Putamen (tissue), 1 donor: Measurements from ENCODE around the gene TMEM232.
"Not testable (repeated sequence)": the region's sequence is repeated elsewhere in the genome, so short reads cannot be mapped to it uniquely, and the experiment has no call there.

Experiments
- DNase-seq: peaks from one replicate; pipeline ENCODE4 v3.0.0-alpha.2; 2016; ENCODE audit warnings: low spot score

TMEM232 gene

DNA sequence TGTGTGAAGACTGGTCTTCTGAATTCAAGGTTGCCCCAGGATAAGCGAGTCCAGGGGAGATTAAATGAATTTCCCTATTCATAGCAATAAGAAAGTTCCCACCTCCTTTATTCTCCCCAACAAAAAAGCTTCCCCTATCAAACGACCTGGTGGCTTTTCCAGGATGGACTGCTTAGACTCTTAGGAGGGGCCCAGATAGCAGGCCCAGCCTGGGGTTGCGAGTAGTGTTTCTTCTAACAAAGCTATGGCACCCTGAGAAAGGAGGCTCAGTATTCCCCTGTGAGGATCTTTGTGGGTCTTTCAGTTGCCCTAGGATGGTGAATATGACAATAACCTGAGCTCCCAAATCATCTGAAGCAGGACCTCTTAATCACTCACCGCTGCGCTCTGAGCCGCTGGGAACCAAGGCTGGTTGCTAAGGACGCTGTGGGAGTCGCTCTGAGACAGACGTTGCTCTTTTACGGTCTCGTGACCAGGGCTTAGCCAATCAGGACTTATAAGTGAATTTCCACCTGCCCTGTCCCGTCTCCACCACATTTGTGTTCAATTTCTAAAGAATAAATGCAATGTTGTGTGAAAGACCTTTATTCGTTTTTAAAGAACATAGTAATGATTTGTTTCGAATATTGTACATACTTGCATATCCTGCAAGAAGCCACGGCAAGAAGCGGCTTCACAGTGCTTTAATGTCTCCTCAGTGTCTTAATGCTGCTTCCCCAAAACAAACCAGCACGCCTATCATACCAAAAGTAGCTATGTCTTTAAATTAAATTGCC, at the start of gene TMEM232:
Gene TMEM232, minus strand, starts transcription at position 423 of the 776 bp plus-strand sequence. CDS start 59,319 bp downstream, outside the sequence.
- DNase-seq, result peak; percentile 89

GRCh38 chr5:110770286-110770685, 43.8 kb upstream of the TMEM232 start:
- no peak for DNase-seq

DNA sequence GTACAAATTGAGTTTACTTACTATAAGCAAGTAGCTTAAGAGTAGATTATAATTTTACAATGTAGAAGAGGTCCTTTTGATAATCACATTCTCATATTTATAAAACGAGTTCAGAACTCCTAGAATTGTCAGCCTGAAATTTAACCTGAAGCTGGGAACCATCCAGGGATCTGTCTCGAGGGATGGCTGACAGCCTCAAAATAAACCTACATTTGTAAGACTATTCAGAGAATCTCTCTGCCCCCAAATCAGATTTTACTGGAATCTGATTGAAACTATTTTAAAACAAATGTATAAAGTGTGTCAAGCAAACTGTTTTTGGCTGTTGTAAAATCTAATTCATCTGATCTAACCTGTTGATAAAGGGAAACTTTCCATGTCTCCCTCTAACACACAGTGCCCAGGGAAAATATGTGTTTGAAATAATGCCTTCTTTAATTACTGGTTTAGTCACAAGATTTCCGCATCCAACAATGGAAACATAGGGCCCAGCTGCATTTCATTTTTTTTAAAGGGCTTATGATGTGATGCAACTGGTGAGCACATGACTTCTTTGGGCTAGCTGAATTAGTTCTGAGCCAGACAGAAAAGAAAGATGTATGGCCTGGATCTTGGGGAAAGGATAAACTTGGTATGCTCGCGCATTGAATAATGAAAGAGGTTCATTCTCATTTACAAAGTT, 42.7 kb upstream of the TMEM232 start:
- DNase-seq, result peak; percentile 19

- no peak for DNase-seq
Observed at GRCh38 chr5:110768138-110768860, 41.8 kb upstream of the TMEM232 start.

- no peak for DNase-seq
Observed at GRCh38 chr5:110760158-110760557, 33.7 kb upstream of the TMEM232 start.

DNA sequence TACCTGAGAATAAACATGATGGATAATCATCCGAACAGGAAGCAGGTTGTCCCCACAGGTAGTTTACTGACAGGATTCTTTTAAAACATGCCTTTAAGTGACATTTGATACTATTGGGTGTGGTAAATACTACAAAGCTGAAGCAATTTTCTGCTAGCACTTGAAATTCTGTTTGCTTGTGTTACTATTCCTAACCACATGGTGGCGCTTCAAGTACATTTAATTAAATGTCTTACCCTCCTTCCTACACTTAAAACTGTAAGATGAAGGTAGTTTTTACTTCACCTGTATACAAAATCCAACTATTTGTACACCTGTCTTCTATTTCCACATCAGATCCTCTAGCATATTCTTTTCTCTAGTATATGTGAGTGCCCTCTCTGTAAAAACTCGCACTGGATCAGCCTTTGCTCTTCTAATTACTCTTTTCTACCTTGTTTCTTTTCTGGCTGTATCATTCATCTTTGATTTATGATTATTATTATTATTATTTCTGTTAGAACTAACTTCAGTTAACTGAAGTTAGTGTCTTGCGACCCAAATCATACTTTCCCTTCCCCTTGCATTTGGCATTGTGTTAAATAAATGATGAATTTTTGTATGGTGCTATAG, 30.8 kb upstream of the TMEM232 start:
- DNase-seq, result peak; percentile 47

DNA sequence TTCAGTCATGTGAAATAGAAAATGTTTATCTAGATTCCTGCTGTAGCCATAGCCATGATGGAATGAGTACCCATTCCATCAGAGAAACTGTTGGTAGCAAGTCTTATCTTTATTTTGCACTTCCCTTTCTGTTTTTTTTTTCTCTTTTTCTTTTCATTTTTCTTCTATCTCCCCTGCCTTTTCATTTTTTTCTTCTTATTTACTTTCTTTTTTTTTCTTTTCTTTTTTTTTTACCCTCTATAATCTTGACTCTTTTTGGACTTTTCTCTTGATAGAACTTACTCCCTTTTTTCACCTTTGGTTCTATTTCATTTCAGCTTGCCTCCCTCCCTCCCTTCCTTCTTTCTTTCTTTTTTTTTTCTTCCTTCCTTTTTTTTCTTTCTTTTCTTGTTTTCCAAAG, 27.7 kb upstream of the TMEM232 start:
- DNase-seq, result no peak

GRCh38 chr5:110753600-110753999, 27.1 kb upstream of the TMEM232 start:
- no peak for DNase-seq

GRCh38 chr5:110752953-110753352, 26.5 kb upstream of the TMEM232 start:
- DNase-seq, result no peak

DNA sequence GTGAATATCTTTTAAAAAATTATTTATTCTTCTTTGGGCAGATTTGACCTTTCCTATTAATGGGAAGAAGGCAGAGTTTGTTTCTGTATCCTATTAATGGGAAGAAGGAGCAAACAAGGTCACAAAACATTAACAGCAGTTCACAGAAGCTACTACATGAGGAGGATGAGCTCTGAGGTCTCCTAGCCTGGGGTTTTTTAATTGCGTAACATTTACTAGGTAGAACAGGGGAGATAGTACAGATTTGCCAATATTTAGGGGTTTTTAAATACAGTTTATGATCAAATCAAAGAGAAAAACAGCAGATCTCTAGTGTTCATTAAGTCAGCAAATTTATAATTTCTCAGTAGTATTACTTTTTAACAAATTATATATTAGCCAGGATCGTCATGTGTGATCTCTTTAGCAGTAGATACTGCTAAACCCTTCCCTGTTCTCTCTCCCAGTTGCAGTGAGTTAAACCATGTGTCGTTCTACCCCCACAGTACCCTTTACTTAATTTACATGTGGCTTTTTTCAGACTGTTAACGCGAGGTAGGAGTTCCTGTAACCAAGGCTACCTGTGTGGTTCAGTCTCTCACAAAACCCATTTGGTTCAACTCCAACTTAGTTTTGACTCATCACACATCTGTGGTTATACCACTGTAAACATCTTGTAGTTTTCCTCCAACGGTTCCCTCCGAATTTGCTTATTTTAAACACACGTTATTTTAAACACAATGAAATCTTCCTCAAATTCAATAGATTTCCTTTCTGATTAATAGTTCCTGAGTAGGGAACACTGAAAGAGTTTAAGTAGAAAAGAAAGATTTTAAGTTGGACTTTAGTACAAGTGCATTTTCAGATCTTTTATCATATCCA, 25.7 kb upstream of the TMEM232 start:
- no peak for DNase-seq

GRCh38 chr5:110738812-110739651, 12.6 kb upstream of the TMEM232 start, which contains the start of gene SLC25A46:
Gene SLC25A46, plus strand, starts transcription at chr5:110739007. Its CDS starts 113 bp downstream, at chr5:110739120.
- DNase-seq, result peak; percentile 90

DNA sequence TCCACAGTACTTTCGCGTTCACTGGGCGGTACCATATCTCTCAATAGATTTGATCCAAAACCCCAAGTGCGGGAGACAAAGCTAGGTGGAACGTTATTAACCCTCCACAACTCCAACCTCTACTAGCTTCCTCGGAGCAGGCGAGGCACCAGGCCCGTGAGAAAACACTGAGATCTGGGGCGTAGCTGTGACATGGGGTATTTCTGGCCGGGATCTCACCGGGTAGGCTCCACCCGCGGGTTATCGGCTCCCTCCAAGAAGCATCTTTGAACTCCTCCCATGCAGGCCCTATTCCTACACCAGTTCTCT, 12.0 kb upstream of the TMEM232 start:
- DNase-seq, result no peak

GRCh38 chr5:110736753-110737152, 10.3 kb upstream of the TMEM232 start:
- DNase-seq, result no peak

DNA sequence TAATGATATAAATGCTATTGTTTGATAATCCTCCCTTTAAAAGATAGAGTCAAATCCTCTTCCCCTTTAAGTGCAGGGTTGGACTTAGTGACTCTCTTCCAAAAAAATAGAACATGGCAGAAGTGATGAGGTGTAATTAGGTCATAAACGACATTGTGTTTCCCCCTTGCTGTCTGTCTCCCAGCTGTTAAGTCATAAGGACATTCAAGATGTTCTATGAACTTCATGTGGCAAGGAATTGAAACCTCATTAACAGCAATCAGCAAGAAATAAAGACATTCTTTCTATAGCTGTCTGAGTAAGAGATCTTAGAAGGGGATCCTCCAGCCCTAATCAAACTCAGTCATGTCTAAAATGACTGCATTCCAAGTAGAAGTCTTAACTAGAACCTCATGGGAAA, 9.1 kb upstream of the TMEM232 start:
- no peak for DNase-seq

- no peak for DNase-seq
Observed at GRCh38 chr5:110734101-110734500, 7.6 kb upstream of the TMEM232 start.

DNA sequence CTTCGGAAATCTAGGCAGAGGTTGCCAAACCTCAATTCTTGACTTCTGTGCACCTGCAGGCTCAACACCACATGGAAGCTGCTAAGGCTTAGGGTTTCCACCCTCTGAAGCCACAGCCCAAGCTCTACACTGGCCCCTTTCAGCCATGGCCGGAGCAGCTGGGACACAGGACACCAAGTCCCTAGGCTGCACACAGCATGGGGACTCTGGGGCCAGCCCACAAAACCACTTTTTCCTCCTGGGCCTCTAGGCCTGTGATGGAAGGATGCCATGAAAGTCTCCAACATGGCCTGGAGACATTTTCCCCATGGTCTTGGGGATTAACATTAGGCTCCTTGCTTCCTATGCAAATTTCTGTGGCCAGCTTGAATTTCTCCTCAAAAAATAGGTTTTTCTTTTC, 5.0 kb upstream of the TMEM232 start:
- DNase-seq, result not testable (repeated sequence)

- no peak for DNase-seq
Observed at GRCh38 chr5:110727025-110727314, 499 bp upstream of the TMEM232 start.

GRCh38 chr5:110718311-110718710, 8.2 kb downstream of the TMEM232 start:
- no peak for DNase-seq

GRCh38 chr5:110716247-110717245, 9.9 kb downstream of the TMEM232 start:
- peak; percentile 39 for DNase-seq
